KMS-11 (cell line): Measurements from ENCODE around the gene FAM131A.

Experiments
- H2AFZ ChIP-seq: fragments of 200-600 bp; sonication (generic); 2 replicates; pipeline ENCODE4 v1.6.1; 2016; ENCODE audit warnings: antibody characterized with exemption, mixed run types, low read depth
- H3K27ac ChIP-seq: fragments of 200-600 bp; sonication (generic); 2 replicates; pipeline ENCODE4 v1.6.1; 2016; ENCODE audit warnings: mild to moderate bottlenecking, mixed run types
- H3K27me3 ChIP-seq: fragments of 200-600 bp; sonication (generic); 2 replicates; pipeline ENCODE4 v1.6.1; 2017; ENCODE audit warnings: mild to moderate bottlenecking, low read depth, mixed run types, moderate library complexity; ENCODE audit not compliant: insufficient read depth
- H3K36me3 ChIP-seq: fragments of 200-600 bp; sonication (generic); 2 replicates; pipeline ENCODE4 v1.6.1; 2017; ENCODE audit warnings: mild to moderate bottlenecking, mixed run types; ENCODE audit not compliant: insufficient read depth
- H3K4me1 ChIP-seq: fragments of 200-600 bp; sonication (generic); 2 replicates; pipeline ENCODE4 v1.6.1; 2016; ENCODE audit warnings: mild to moderate bottlenecking, low read depth, mixed run types; ENCODE audit not compliant: poor library complexity, severe bottlenecking
- H3K4me2 ChIP-seq: fragments of 200-600 bp; sonication (generic); 2 replicates; pipeline ENCODE4 v1.7.0; 2016; ENCODE audit warnings: mild to moderate bottlenecking, mixed run types
- H3K4me3 ChIP-seq: fragments of 200-600 bp; sonication (generic); IDR thresholded peaks from 2 replicates; pipeline ENCODE4 v1.6.1; 2017; ENCODE audit warnings: low read depth, low read length, mixed read lengths; ENCODE audit not compliant: insufficient read depth
- H3K79me2 ChIP-seq: fragments of 200-600 bp; sonication (generic); 2 replicates; pipeline ENCODE4 v1.6.1; 2016; ENCODE audit warnings: low read depth, mixed run types; ENCODE audit not compliant: insufficient read depth
- H3K9ac ChIP-seq: fragments of 200-600 bp; sonication (generic); 2 replicates; pipeline ENCODE4 v1.6.1; 2016; ENCODE audit warnings: mild to moderate bottlenecking, mixed run types
- H4K20me1 ChIP-seq: fragments of 200-600 bp; sonication (generic); 2 replicates; pipeline ENCODE4 v1.6.1; 2016; ENCODE audit warnings: mild to moderate bottlenecking, mixed run types; ENCODE audit not compliant: insufficient read depth
- CTCF ChIP-seq: fragments of 200-600 bp; sonication (generic); conservative IDR thresholded peaks from 2 replicates; pipeline ENCODE4 v1.6.1; 2017; ENCODE audit warnings: low read depth, mild to moderate bottlenecking, antibody characterized with exemption, low read length, moderate library complexity, mixed read lengths

The FAM131A gene

GRCh38 chr3:184383033-184383740, 45.8 kb downstream of the FAM131A start:
- H4K20me1 ChIP-seq = no peaks in the 10 kb centered on the region
- H3K36me3 ChIP-seq = no peaks in the 10 kb centered on the region
- no peak overlapping the region for H3K9ac ChIP-seq
- no peak overlapping the region for H3K27ac ChIP-seq
- no peaks in the 10 kb centered on the region for H3K4me1 ChIP-seq
- TF ChIP-seq CTCF = no peak
- no peaks in the 10 kb centered on the region for H3K79me2 ChIP-seq
- H3K27me3 ChIP-seq = peaks cover 26% of the 10 kb centered on the region
- no peak overlapping the region for H3K4me2 ChIP-seq
- H2AFZ ChIP-seq = no peak overlapping the region
- H3K4me3 ChIP-seq = no peak overlapping the region

DNA sequence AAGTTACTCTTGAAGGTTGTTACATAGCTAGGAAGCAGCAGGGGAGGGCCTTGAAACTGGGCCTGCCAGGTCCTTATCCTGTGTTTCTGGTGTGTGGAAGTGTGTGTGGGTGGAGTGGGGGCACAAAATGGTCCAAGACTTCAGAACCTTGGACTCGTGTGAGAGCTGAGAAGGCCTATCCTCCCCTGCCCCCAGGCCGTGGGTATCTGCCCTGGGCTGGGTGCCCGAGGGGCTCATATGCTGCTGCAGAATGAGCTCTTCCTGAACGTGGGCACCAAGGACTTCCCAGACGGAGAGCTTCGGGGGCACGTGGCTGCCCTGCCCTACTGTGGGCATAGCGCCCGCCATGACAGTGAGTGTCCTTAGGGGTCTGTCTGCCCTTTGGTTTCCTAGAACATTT, 46.9 kb downstream of the FAM131A start:
- H2AFZ ChIP-seq = no peak overlapping the region
- H3K4me2 ChIP-seq = no peak overlapping the region
- H3K27ac ChIP-seq = no peak overlapping the region
- H4K20me1 ChIP-seq = no peaks in the 10 kb centered on the region
- H3K9ac ChIP-seq = no peak overlapping the region
- H3K79me2 ChIP-seq = no peaks in the 10 kb centered on the region
- H3K36me3 ChIP-seq = no peaks in the 10 kb centered on the region
- no peak overlapping the region for H3K4me3 ChIP-seq
- no peaks in the 10 kb centered on the region for H3K4me1 ChIP-seq
- no peak for TF ChIP-seq CTCF
- peaks cover 14% of the 10 kb centered on the region for H3K27me3 ChIP-seq

- no peak for TF ChIP-seq CTCF
- no peaks in the 10 kb centered on the region for H3K79me2 ChIP-seq
- H3K27ac ChIP-seq = no peak overlapping the region
- no peaks in the 10 kb centered on the region for H4K20me1 ChIP-seq
- no peaks in the 10 kb centered on the region for H3K36me3 ChIP-seq
- H2AFZ ChIP-seq = no peak overlapping the region
- no peaks in the 10 kb centered on the region for H3K4me1 ChIP-seq
- no peak overlapping the region for H3K4me3 ChIP-seq
- peaks cover 12% of the 10 kb centered on the region for H3K27me3 ChIP-seq
- no peak overlapping the region for H3K4me2 ChIP-seq
- H3K9ac ChIP-seq = no peak overlapping the region
These were observed 47.5 kb downstream of the FAM131A start for GRCh38 chr3:184384856-184385422.

- no peak overlapping the region for H3K4me3 ChIP-seq
- TF ChIP-seq CTCF = no peak
- H3K27me3 ChIP-seq = 0 out of 2 replicates have a peak, but pooled peaks cover 1% of the 10 kb centered on the region
These were observed 48.8 kb downstream of the FAM131A start for GRCh38 chr3:184386047-184386806.

More at GRCh38 chr3:184386047-184386806, 48.8 kb downstream of the FAM131A start:
- Histone ChIP-seq H3K9ac (no peak overlapping the region), H3K79me2 (no peaks in the 10 kb centered on the region), H4K20me1 (no peaks in the 10 kb centered on the region), H3K36me3 (no peaks in the 10 kb centered on the region), H3K4me2 (no peak overlapping the region), H2AFZ (no peak overlapping the region), H3K27ac (no peak overlapping the region), H3K4me1 (no peaks in the 10 kb centered on the region)
